HL-60 (cell line): ENCODE results near the gene SRRM5.
"Not testable (repeated sequence)": the region's sequence is repeated elsewhere in the genome, so short reads cannot be mapped to it uniquely, and the experiment has no call there.

Experiments
- DNase-seq, 2 experiments: peaks; one replicate each; pipeline ENCODE4 v3.0.0-alpha.2; 2010 to 2020; ENCODE audit warnings: low read depth in 1 of 2, low spot score in 1 of 2
- H3K27ac ChIP-seq: fragments of 250-450 bp; sonication (Bioruptor Pico); replicated peaks from 2 replicates; pipeline ENCODE4 v1.5.1; 2020; ENCODE audit warnings: mild to moderate bottlenecking, moderate library complexity
- H3K27me3 ChIP-seq: fragments of 250-450 bp; sonication (Bioruptor Pico); 2 replicates; pipeline ENCODE4 v1.5.1; 2021; ENCODE audit warnings: mild to moderate bottlenecking, moderate library complexity; ENCODE audit not compliant: insufficient read depth, poor library complexity, severe bottlenecking
- H3K4me3 ChIP-seq: replicated peaks from 2 replicates; pipeline ENCODE4 v1.5.1; 2011; ENCODE audit warnings: mild to moderate bottlenecking, control low read depth, low read length; ENCODE audit not compliant: insufficient read depth
- CTCF ChIP-seq: IDR thresholded peaks from one replicate; pipeline ENCODE4 v1.5.1; 2011; ENCODE audit warnings: low read length, control low read depth, inconsistent platforms; ENCODE audit not compliant: insufficient read depth
- GABPA ChIP-seq: IDR thresholded peaks from 2 replicates; pipeline ENCODE4 v1.6.1; 2012; ENCODE audit warnings: low read depth
- POLR2AphosphoS5 ChIP-seq: IDR thresholded peaks from 2 replicates; pipeline ENCODE4 v1.6.1; 2012; ENCODE audit warnings: low read depth
- REST ChIP-seq: IDR thresholded peaks from 2 replicates; pipeline ENCODE4 v1.6.1; 2012; ENCODE audit warnings: low read depth; ENCODE audit not compliant: insufficient replicate concordance
- SPI1 ChIP-seq: IDR thresholded peaks from 2 replicates; pipeline ENCODE4 v1.6.1; 2012; ENCODE audit warnings: low read depth, mild to moderate bottlenecking, borderline replicate concordance

Gene SRRM5

GRCh38 chr19:43582495-43582894 is 29.4 kb upstream of the SRRM5 start:
- Histone ChIP-seq H3K27ac (no peak overlapping the region), H3K27me3 (no peaks in the 10 kb centered on the region), H3K4me3 (no peak overlapping the region)
- TF ChIP-seq GABPA = no peak
- no peak for TF ChIP-seq REST
- TF ChIP-seq SPI1 = no peak
- TF ChIP-seq CTCF = no peak
- TF ChIP-seq POLR2AphosphoS5 = no peak
- no peak for DNase-seq

GRCh38 chr19:43584484-43584883 is 27.4 kb upstream of the SRRM5 start:
- no peak overlapping the region for H3K4me3 ChIP-seq
- no peaks in the 10 kb centered on the region for H3K27me3 ChIP-seq
- TF ChIP-seq SPI1 (no peak), POLR2AphosphoS5 (no peak), REST (no peak), GABPA (no peak), CTCF (no peak)
- no peak overlapping the region; the same call in 1 of the 2 replicates for H3K27ac ChIP-seq
- DNase-seq = no peak

GRCh38 chr19:43586346-43586745 is 25.5 kb upstream of the SRRM5 start:
- DNase-seq = no peak
- H3K27me3 ChIP-seq = no peaks in the 10 kb centered on the region
- TF ChIP-seq POLR2AphosphoS5 = no peak
- TF ChIP-seq REST = no peak
- TF ChIP-seq GABPA = no peak
- TF ChIP-seq SPI1 = no peak
- H3K4me3 ChIP-seq = no peak overlapping the region
- H3K27ac ChIP-seq = no peak overlapping the region

- not testable (repeated sequence) for DNase-seq
These were observed 24.9 kb upstream of the SRRM5 start for GRCh38 chr19:43587029-43587428.

More at GRCh38 chr19:43587029-43587428, 24.9 kb upstream of the SRRM5 start:
- not testable (repeated sequence) for H3K27me3 ChIP-seq, H3K27ac ChIP-seq, H3K4me3 ChIP-seq
